COR-L47 (cell line): ENCODE results near the gene TSKS.

Experiments
- DNase-seq: peaks from one replicate; lab custom pipeline; 2025; lab: John Stamatoyannopoulos, UW

The TSKS gene

GRCh38 chr19:49713236-49713845, 49.8 kb downstream of the TSKS start:
- no peak for DNase-seq

DNA sequence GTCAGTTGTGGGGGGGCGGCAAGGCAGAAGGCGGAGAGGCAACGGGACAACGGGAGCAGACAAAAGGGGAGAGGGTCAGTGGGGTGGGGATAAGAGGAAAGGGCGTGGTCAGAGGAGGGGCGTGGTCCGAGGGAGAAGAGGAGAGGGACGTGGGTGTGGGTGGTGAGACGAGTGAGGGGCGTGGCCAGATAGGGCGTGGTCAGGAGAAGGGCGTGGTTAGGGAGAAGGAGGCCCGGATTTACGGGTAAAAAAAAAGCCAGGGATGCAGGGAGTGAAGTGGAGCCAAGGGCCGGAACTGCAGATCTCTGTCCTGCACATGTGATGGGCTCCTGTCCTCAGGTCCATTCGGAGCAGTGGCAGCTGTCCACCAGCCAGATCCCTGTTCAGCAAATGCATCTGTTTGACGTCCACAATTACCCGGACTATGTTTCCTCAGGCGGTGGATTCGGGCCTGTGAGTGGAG, 50.7 kb downstream of the TSKS start:
- no peak for DNase-seq

GRCh38 chr19:49710372-49710951, 52.6 kb downstream of the TSKS start:
- no peak for DNase-seq

DNA sequence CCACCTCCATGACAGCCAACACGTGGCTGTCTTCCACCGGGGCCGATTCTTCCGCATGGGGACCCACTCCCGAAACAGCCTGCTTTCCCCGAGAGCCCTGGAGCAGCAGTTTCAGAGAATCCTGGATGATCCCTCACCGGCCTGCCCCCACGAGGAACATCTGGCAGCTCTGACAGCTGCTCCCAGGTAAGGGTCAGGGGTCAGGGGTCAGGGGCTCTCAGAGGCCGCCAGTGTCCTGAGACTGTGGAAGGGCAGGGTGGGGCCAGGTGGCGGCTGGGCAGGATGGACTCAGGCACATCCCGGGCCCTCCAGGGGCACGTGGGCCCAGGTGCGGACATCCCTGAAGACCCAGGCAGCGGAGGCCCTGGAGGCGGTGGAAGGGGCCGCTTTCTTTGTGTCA, 57.2 kb downstream of the TSKS start:
- DNase-seq, result no peak

DNA sequence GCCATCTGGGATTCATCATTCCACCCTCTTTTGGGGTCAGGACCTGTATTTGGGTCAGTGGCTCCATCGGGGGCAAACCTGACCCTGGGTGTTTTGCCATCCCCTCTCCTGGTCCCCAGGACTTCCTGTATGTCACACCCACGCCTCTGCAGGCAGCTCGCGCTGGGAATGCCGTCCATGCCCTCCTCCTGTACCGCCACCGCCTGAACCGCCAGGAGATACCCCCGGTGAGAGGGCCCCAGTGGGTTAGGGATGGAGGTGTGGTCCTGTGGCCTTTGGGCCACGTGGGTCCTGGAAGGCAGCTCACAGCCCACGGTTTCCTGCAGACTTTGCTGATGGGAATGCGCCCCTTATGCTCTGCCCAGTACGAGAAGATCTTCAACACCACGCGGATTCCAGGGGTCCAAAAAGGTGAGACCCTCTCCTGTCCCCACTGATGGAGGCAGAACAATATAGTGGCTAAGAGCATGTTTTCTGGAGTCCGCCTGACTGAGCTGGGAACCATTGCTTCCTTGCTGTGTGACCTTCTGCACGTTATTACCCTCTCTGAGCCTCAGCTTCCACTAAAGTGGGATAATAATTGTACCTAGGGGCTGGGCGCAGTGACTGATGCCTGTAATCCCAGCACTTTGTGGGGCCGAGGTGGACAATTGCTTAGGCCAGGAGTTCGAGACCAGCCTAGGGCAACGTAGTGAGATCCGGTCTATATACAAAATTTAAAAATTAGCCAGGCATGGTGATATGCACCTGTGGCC, 58.0 kb downstream of the TSKS start:
- no peak for DNase-seq

GRCh38 chr19:49701271-49701786, 61.8 kb downstream of the TSKS start:
- no peak for DNase-seq

- no peak for DNase-seq
These were observed 62.5 kb downstream of the TSKS start for GRCh38 chr19:49700563-49700962.

GRCh38 chr19:49699364-49699763, 63.7 kb downstream of the TSKS start:
- DNase-seq, result no peak

- no peak for DNase-seq
These were observed 66.2 kb downstream of the TSKS start for GRCh38 chr19:49696865-49697264.

DNA sequence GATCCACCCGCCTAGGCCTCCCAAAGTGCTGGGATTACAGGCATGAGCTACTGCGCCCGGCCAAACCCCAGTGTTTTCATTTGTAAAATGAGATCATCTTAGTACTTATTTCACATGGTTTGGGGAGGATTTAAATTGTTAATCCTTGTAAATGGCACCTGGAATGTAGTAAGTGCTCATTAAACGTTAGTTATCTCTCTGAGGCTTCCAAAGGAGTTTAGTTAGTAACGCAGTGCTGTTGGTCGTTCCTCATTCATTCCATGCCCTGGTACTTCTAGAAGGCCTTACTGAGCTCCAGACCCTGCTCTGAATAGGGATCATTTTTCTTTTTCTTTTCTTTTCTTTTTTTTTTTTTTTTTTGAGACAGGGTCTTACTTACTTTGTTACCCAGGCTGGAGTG, 67.0 kb downstream of the TSKS start:
- no peak for DNase-seq

DNA sequence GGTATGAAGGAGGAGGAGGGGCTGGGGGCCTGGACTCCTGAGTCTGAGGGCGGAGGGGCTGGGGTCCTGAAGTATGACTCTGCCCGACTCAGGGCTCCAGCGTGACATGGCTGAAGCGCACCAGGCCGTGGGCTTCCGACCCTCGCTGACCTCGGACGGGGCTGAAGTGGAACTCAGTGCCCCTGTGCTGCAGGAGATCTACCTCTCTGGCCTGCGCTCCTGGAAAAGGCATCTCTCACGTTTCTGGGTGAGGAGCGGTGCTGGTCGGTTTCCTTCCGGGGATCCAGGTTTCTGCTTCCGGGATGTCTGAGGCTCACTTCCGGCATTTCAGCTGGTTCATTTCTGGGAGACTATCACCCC, 71.0 kb downstream of the TSKS start:
- no peak for DNase-seq

DNA sequence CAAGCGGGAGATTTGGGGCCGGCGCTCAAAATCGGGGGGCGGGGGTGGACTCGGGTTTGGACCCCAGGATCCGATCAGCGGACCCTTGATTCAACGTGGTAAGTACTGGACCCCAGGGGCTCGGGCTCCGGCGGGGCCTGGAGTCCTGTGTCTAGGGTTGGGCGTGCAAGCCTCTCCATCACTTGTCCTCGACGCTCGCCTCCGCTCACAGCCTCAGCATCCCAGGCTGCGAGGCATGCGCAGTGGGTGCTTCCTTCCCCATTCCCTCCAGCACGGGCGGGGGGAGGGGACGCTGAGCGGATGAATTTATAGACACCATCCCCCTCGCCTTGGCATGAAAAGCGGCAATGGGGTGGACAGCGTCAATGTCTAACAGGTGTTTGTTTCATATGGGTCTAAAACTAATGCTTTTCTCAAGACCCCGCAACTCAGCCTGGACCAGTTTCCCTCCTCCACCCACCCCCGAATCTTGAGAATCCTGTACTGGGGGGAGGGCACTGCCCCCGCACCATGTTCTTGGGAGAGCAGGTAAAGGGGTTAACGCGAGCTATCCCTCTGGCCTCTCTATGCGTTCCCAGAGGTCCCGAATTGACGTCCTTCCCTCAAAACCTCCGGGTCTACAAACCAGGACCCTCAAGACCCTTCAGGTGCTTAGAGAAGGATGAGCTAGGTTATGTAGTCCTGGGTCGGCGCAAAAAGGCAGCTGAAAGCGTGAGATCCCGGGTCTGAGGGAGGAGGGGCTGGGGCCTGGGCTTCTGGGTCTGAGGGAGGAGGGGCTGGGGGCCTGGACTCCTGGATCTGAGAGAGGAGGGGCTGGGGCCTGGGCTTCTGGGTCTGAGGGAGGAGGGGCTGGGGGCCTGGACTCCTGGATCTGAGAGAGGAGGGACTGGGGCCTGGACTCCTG, 71.6 kb downstream of the TSKS start:
- peak; percentile 57 for DNase-seq

- DNase-seq, result peak; percentile 87
These were observed 72.4 kb downstream of the TSKS start, which contains the start of gene CPT1C for GRCh38 chr19:49690656-49691242. CPT1C (plus strand) TSS chr19:49691116; CDS start chr19:49692253, 1,137 bp downstream.

GRCh38 chr19:49690079-49690655, 72.9 kb downstream of the TSKS start:
- DNase-seq, result no peak
